SKM-1 treated with dmso at 0.1 percent for 144 hours (cell line): ENCODE measurements around the gene NNT.
"Not testable (repeated sequence)": the region's sequence is repeated elsewhere in the genome, so short reads cannot be mapped to it uniquely, and the experiment has no call there.

Experiments used
- DNase-seq: peaks from one replicate; lab custom pipeline; 2025; ENCODE audit not compliant: unreplicated experiment; lab: John Stamatoyannopoulos, UW

The NNT gene

GRCh38 chr5:43702293-43702692 lies 99.3 kb downstream of the NNT start:
- DNase-seq, result no peak

GRCh38 chr5:43702815-43703214 lies 99.8 kb downstream of the NNT start:
- no peak for DNase-seq

GRCh38 chr5:43704243-43704642 lies 101.3 kb downstream of the NNT start:
- no peak for DNase-seq

GRCh38 chr5:43706576-43706975 lies 103.6 kb downstream of the NNT start:
- DNase-seq, result not testable (repeated sequence)

GRCh38 chr5:43711496-43711895 lies 108.5 kb downstream of the NNT start:
- DNase-seq, result no peak

GRCh38 chr5:43712081-43712480 lies 109.1 kb downstream of the NNT start:
- DNase-seq, result no peak

GRCh38 chr5:43719783-43720182 lies 116.8 kb downstream of the NNT start:
- DNase-seq, result not testable (repeated sequence)

- DNase-seq, result no peak
Observed at GRCh38 chr5:43728581-43728980, 125.6 kb downstream of the NNT start.

- DNase-seq, result peak; percentile 2
Observed at GRCh38 chr5:43729846-43730478, 127.0 kb downstream of the NNT start.

- DNase-seq, result no peak
Observed at GRCh38 chr5:43730832-43731342, 127.9 kb downstream of the NNT start.

- DNase-seq, result no peak
Observed at GRCh38 chr5:43731573-43731972, 128.6 kb downstream of the NNT start.

GRCh38 chr5:43745923-43746548 lies 143.1 kb downstream of the NNT start:
- DNase-seq, result not testable (repeated sequence)

- DNase-seq, result no peak
Observed at GRCh38 chr5:43750809-43751208, 147.8 kb downstream of the NNT start.

- no peak for DNase-seq
Observed at GRCh38 chr5:43753069-43753468, 150.1 kb downstream of the NNT start.
